Fibroblast of mammary gland (primary cell): ENCODE measurements around the gene CRYBG3.

Experiments used
- DNase-seq: peaks from one replicate; pipeline ENCODE4 v3.0.0-alpha.2; 2010; ENCODE audit warnings: low read depth
- H3K4me3 ChIP-seq: 2 replicates; pipeline ENCODE4 v1.5.1; 2011; ENCODE audit warnings: low read depth, mild to moderate bottlenecking, low read length, moderate library complexity; ENCODE audit not compliant: control insufficient read depth
- TF ChIP-seq, protein P1 (sequence below): conservative IDR thresholded peaks from 2 replicates; pipeline ENCODE4 v1.5.1; 2011; ENCODE audit warnings: low read depth, low read length, inconsistent platforms; ENCODE audit not compliant: control insufficient read depth, insufficient read depth

Gene CRYBG3

DNA sequence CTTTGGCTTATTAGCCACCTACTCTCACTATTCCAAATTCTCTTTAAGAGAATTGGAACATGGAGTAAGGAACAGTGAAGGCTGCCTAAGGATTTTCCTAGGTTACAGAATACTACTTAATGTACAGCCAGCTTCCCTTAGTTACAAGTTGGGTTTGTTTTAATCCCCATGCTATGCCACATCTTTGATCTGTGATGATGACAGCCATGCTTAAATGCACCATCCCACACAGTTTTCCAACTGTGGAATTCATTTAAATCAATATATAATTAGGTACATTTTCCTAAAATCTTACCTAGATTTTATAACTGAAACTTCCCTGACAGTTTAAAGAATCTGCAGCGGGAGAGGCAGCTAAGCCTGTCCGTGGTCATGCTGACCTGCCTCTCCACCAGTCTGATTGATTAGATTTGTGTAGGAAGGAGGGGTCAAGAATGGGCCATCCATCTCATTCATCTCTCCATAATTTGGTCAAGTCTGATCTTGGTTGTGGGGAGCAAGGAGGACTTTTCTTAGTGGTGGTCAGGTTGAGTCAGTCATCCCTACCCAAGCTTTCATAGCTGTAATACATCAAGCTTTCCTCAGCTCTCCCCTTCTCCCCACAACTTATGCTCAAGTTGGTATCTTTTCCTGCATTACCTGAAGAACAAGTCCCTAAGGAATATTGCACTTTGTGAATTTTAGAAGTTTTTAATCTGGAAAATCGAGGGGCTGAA lies 113.3 kb downstream of the CRYBG3 start:
- DNase-seq = no peak
- no peak overlapping the region for H3K4me3 ChIP-seq
- TF ChIP-seq, protein P1, sequence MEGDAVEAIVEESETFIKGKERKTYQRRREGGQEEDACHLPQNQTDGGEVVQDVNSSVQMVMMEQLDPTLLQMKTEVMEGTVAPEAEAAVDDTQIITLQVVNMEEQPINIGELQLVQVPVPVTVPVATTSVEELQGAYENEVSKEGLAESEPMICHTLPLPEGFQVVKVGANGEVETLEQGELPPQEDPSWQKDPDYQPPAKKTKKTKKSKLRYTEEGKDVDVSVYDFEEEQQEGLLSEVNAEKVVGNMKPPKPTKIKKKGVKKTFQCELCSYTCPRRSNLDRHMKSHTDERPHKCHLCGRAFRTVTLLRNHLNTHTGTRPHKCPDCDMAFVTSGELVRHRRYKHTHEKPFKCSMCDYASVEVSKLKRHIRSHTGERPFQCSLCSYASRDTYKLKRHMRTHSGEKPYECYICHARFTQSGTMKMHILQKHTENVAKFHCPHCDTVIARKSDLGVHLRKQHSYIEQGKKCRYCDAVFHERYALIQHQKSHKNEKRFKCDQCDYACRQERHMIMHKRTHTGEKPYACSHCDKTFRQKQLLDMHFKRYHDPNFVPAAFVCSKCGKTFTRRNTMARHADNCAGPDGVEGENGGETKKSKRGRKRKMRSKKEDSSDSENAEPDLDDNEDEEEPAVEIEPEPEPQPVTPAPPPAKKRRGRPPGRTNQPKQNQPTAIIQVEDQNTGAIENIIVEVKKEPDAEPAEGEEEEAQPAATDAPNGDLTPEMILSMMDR = no peak

DNA sequence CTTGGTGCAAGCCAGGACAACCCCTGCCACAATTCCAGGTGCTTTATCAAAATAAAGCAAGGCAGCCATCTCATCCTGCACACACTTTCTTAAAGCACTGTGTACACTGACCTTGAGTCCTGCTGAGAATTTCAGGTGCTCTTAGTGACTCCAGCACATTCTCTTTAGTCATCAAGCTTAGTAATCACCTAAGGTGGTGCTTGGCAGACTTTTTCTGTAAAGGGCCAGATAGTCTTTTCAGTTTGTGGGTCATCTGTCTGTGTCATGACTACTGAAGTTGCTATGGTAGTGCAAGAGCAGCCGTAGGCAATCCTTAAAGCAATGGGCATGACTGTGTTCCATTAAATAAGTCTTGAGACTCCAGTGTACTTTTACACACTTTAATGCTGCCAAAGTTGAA lies 114.0 kb downstream of the CRYBG3 start:
- TF ChIP-seq, protein P1 = no peak
- H3K4me3 ChIP-seq = no peak overlapping the region

DNA sequence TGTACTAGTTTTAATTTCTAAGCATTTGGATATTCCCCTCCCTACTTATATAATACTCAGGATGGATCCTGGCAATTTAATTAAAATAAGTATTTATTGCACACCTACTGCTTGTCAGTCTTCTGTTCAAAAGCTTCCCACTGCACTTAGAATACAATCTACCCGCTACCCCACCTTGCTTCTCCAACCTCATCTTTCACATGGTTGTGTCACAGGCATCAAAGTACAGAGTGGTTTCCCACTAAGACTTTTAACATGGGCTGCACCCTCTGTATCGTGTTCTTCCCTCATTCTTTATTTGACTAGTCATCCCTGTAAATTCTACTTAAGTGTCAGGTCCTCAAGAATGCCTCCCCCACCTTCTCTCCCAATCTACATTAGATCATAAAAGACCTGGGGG lies 115.4 kb downstream of the CRYBG3 start:
- no peak for DNase-seq
- no peak overlapping the region for H3K4me3 ChIP-seq
- TF ChIP-seq, protein P1 = no peak

More for the DNA sequence above, 114.0 kb downstream of the CRYBG3 start:
- DNase-seq = no peak

DNA sequence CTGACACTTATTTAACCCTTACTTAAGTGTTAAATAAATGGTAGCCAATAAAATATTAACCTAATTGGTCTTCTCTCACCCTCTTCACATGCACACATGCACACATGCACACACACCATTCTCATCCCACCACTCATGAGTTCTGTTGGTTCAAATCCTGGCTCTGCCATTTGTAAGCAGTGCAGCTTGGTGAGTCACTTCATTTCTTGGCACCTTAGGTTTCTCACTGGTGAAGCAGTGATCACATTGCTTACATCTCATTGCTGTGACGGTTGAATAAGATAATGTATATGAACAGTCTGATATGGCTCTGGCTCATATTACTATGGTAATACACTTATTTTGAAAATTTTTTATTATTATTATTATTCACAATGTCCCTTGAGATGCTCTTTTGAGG lies 116.6 kb downstream of the CRYBG3 start:
- no peak overlapping the region for H3K4me3 ChIP-seq
- DNase-seq = no peak
- TF ChIP-seq, protein P1 = no peak

DNA sequence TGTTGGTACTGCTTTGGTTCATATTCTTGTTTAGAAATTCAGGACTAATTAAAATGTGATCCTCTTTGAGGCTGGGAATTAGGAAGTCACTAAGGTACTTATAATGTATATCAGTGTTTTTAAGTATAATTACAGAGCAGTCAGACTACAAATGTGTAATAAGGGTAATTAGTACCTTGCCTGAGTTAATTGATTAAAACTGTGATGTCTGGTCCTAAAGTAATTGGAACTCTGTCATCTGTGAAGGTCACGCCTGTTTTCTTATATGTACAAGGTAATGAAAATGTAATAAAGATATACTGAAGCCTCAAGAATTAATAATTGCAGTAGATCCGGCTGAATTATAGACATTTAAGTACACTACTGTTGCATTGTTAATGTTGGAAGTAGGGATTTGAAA lies 117.6 kb downstream of the CRYBG3 start:
- no peak for DNase-seq
- TF ChIP-seq, protein P1 = no peak
- no peak overlapping the region for H3K4me3 ChIP-seq

DNA sequence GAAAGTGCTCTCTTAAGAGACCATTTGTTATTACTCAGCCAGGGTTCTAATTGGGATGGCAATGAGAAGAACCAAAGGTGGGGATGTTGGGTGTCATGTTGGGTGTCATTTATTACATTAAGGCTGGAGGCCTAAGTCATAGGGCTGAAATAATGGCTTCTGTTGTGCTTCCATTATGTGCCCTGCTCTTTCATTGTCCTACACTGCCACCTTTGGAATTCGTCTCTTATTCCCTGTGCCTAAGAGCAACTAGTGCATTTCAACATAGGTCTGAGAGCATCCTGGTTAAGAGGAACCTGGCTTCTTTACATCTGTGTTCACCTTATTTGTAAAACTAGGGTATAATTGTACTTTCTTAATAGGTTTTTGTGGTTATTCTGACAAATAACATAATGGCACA lies 118.2 kb downstream of the CRYBG3 start:
- DNase-seq = no peak
- H3K4me3 ChIP-seq = no peak overlapping the region
- TF ChIP-seq, protein P1 = no peak
